HEK293 (cell line): ENCODE measurements around the gene IGSF21.

Experiments
- CTCF ChIP-seq: fragments of 450-650 bp; formaldehyde crosslinking; IDR thresholded peaks from 2 replicates; pipeline ENCODE4 v1.5.1; 2016; ENCODE audit warnings: missing biosample characterization, missing genetic modification characterization
- REST ChIP-seq: fragments of 450-650 bp; formaldehyde crosslinking; IDR thresholded peaks from 2 replicates; pipeline ENCODE4 v1.5.1; 2016; ENCODE audit warnings: missing biosample characterization, missing genetic modification characterization
- WT1 ChIP-seq: fragments of 450-650 bp; formaldehyde crosslinking; IDR thresholded peaks from 2 replicates; pipeline ENCODE4 v1.5.1; 2016; ENCODE audit warnings: missing biosample characterization, missing genetic modification characterization
- YY1 ChIP-seq: fragments of 450-650 bp; formaldehyde crosslinking; IDR thresholded peaks from 2 replicates; pipeline ENCODE4 v1.5.1; 2018; ENCODE audit warnings: missing biosample characterization, missing genetic modification characterization
- TF ChIP-seq, protein P1 (sequence below): fragments of 450-650 bp; formaldehyde crosslinking; IDR thresholded peaks from 2 replicates; pipeline ENCODE4 v1.5.1; 2016; ENCODE audit warnings: missing biosample characterization, missing genetic modification characterization, borderline replicate concordance
- TF ChIP-seq, protein P2 (sequence below): fragments of 450-650 bp; formaldehyde crosslinking; optimal IDR thresholded peaks from 2 replicates; pipeline ENCODE3; 2016; ENCODE audit warnings: missing biosample characterization, mild to moderate bottlenecking, missing genetic modification characterization
- TF ChIP-seq, protein P3 (sequence below): fragments of 450-650 bp; formaldehyde crosslinking; IDR thresholded peaks from 2 replicates; pipeline ENCODE4 v1.5.1; 2016; ENCODE audit warnings: missing biosample characterization, missing genetic modification characterization

GRCh38 chr1:18341291-18342069, 233.9 kb downstream of the IGSF21 start:
- TF ChIP-seq YY1 (tag by site-specific recombination): no peak
- TF ChIP-seq CTCF (tag by site-specific recombination): no peak
- TF ChIP-seq, protein P1, sequence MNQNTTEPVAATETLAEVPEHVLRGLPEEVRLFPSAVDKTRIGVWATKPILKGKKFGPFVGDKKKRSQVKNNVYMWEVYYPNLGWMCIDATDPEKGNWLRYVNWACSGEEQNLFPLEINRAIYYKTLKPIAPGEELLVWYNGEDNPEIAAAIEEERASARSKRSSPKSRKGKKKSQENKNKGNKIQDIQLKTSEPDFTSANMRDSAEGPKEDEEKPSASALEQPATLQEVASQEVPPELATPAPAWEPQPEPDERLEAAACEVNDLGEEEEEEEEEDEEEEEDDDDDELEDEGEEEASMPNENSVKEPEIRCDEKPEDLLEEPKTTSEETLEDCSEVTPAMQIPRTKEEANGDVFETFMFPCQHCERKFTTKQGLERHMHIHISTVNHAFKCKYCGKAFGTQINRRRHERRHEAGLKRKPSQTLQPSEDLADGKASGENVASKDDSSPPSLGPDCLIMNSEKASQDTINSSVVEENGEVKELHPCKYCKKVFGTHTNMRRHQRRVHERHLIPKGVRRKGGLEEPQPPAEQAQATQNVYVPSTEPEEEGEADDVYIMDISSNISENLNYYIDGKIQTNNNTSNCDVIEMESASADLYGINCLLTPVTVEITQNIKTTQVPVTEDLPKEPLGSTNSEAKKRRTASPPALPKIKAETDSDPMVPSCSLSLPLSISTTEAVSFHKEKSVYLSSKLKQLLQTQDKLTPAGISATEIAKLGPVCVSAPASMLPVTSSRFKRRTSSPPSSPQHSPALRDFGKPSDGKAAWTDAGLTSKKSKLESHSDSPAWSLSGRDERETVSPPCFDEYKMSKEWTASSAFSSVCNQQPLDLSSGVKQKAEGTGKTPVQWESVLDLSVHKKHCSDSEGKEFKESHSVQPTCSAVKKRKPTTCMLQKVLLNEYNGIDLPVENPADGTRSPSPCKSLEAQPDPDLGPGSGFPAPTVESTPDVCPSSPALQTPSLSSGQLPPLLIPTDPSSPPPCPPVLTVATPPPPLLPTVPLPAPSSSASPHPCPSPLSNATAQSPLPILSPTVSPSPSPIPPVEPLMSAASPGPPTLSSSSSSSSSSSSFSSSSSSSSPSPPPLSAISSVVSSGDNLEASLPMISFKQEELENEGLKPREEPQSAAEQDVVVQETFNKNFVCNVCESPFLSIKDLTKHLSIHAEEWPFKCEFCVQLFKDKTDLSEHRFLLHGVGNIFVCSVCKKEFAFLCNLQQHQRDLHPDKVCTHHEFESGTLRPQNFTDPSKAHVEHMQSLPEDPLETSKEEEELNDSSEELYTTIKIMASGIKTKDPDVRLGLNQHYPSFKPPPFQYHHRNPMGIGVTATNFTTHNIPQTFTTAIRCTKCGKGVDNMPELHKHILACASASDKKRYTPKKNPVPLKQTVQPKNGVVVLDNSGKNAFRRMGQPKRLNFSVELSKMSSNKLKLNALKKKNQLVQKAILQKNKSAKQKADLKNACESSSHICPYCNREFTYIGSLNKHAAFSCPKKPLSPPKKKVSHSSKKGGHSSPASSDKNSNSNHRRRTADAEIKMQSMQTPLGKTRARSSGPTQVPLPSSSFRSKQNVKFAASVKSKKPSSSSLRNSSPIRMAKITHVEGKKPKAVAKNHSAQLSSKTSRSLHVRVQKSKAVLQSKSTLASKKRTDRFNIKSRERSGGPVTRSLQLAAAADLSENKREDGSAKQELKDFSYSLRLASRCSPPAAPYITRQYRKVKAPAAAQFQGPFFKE (tag by site-specific recombination): no peak
- TF ChIP-seq WT1 (tag by site-specific recombination): no peak
- TF ChIP-seq, protein P2, sequence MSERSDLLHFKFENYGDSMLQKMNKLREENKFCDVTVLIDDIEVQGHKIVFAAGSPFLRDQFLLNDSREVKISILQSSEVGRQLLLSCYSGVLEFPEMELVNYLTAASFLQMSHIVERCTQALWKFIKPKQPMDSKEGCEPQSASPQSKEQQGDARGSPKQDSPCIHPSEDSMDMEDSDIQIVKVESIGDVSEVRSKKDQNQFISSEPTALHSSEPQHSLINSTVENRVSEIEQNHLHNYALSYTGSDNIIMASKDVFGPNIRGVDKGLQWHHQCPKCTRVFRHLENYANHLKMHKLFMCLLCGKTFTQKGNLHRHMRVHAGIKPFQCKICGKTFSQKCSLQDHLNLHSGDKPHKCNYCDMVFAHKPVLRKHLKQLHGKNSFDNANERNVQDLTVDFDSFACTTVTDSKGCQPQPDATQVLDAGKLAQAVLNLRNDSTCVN: no peak
- no peak for TF ChIP-seq REST
- TF ChIP-seq, protein P3, sequence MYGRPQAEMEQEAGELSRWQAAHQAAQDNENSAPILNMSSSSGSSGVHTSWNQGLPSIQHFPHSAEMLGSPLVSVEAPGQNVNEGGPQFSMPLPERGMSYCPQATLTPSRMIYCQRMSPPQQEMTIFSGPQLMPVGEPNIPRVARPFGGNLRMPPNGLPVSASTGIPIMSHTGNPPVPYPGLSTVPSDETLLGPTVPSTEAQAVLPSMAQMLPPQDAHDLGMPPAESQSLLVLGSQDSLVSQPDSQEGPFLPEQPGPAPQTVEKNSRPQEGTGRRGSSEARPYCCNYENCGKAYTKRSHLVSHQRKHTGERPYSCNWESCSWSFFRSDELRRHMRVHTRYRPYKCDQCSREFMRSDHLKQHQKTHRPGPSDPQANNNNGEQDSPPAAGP: no peak
